Measurements from ENCODE around the gene CMTM8. TPM values are rescaled to one million over a fixed set of nuclear protein-coding genes. Genes with fewer than 3 reads are reported as not detected.

Gene CMTM8
- total RNA-seq, 1 experiment from 2014 or later, result 28.5 TPM

GRCh38 chr3:32208447-32208846 lies 30.0 kb upstream of the CMTM8 start:
- Histone ChIP-seq H3K36me3 (ENCODE audit: control insufficient read depth, insufficient read depth, low read length) (no peaks in the 10 kb centered on the region), H3K9me3 (no peaks in the 10 kb centered on the region), H3K4me3 (ENCODE audit: low read depth, low read length) (no peak overlapping the region), H3K4me1 (peaks cover 14% of the 10 kb centered on the region), H3K27me3 (replicated peaks; ENCODE audit: control insufficient read depth, insufficient read depth, low read length) (no peaks in the 10 kb centered on the region)
- POLR2A ChIA-PET, result no interaction called here
- Mint-ChIP-seq H3K9me3 (ENCODE audit: unreplicated experiment) (no peaks in the 10 kb centered on the region), H3K4me1 (ENCODE audit: low read depth, unreplicated experiment) (peaks cover 9% of the 10 kb centered on the region), H3K27me3 (ENCODE audit: insufficient read depth, unreplicated experiment) (no peaks in the 10 kb centered on the region), H3K4me3 (ENCODE audit: unreplicated experiment) (no peak overlapping the region), H3K27ac (ENCODE audit: unreplicated experiment) (no peak overlapping the region), H3K36me3 (ENCODE audit: insufficient read depth, unreplicated experiment) (no peaks in the 10 kb centered on the region)
- no TSS peak for BruUV-seq (replicated peaks)
- CTCF ChIA-PET, result no interaction called here
- intact Hi-C loops (cut with micrococcal nuclease; ENCODE audit: unreplicated experiment), result no loop called here
- TF ChIP-seq CTCF (IDR thresholded peaks at IDR 0.05; ENCODE audit: insufficient read depth in 1 of 2, low read depth in 1 of 2, low read length in 1 of 2, severe bottlenecking in 1 of 2, unreplicated experiment in 1 of 2), result no peak
- DNase-seq, result no peak

GRCh38 chr3:32215185-32215584 lies 23.3 kb upstream of the CMTM8 start:
- BruUV-seq (replicated peaks), result no TSS peak
- Mint-ChIP-seq H3K9me3 (ENCODE audit: unreplicated experiment) (no peaks in the 10 kb centered on the region), H3K36me3 (ENCODE audit: insufficient read depth, unreplicated experiment) (no peaks in the 10 kb centered on the region), H3K4me3 (ENCODE audit: unreplicated experiment) (no peak overlapping the region), H3K27me3 (ENCODE audit: insufficient read depth, unreplicated experiment) (no peaks in the 10 kb centered on the region), H3K4me1 (ENCODE audit: low read depth, unreplicated experiment) (peaks cover 7% of the 10 kb centered on the region), H3K27ac (ENCODE audit: unreplicated experiment) (no peak overlapping the region)
- Histone ChIP-seq H3K9me3 (no peaks in the 10 kb centered on the region), H3K27me3 (replicated peaks; ENCODE audit: control insufficient read depth, insufficient read depth, low read length) (no peaks in the 10 kb centered on the region), H3K4me3 (ENCODE audit: low read depth, low read length) (no peak overlapping the region), H3K4me1 (peaks cover 28% of the 10 kb centered on the region), H3K36me3 (ENCODE audit: control insufficient read depth, insufficient read depth, low read length) (no peaks in the 10 kb centered on the region)
- intact Hi-C loops (cut with micrococcal nuclease; ENCODE audit: unreplicated experiment), result no loop called here
- no peak for TF ChIP-seq CTCF (IDR thresholded peaks at IDR 0.05; ENCODE audit: insufficient read depth in 1 of 2, low read depth in 1 of 2, low read length in 1 of 2, severe bottlenecking in 1 of 2, unreplicated experiment in 1 of 2)
- ChIA-PET POLR2A (no interaction called here), CTCF (no interaction called here)
- no peak for DNase-seq

GRCh38 chr3:32216172-32216783 lies 22.2 kb upstream of the CMTM8 start:
- CTCF ChIA-PET, result interaction anchor here (1.3 kb wide), 1 partner anchor 30 kb away, joined by 3 read pairs; no protein-coding TSS in a partner anchor
- no peaks in the 10 kb centered on the region for H3K9me3 ChIP-seq
- peaks cover 28% of the 10 kb centered on the region for H3K4me1 ChIP-seq
- Mint-ChIP-seq H3K4me1 (ENCODE audit: low read depth, unreplicated experiment) (peaks cover 7% of the 10 kb centered on the region), H3K4me3 (ENCODE audit: unreplicated experiment) (peak overlapping the region; percentile 71), H3K27me3 (ENCODE audit: insufficient read depth, unreplicated experiment) (no peaks in the 10 kb centered on the region), H3K9me3 (ENCODE audit: unreplicated experiment) (no peaks in the 10 kb centered on the region), H3K36me3 (ENCODE audit: insufficient read depth, unreplicated experiment) (no peaks in the 10 kb centered on the region), H3K27ac (ENCODE audit: unreplicated experiment) (peak overlapping the region; percentile 91)
- POLR2A ChIA-PET, result no interaction called here
- H3K27me3 ChIP-seq (replicated peaks; ENCODE audit: control insufficient read depth, insufficient read depth, low read length), result no peaks in the 10 kb centered on the region
- intact Hi-C loops (cut with micrococcal nuclease; ENCODE audit: unreplicated experiment), result loop anchor here (1.0 to 2.0 kb wide), 3 partner anchors 22 to 38 kb away; partner anchors contain the start of gene CMTM8
- no TSS peak for BruUV-seq (replicated peaks)
- no peak overlapping the region for H3K4me3 ChIP-seq (ENCODE audit: low read depth, low read length)
- no peak for TF ChIP-seq CTCF (IDR thresholded peaks at IDR 0.05; ENCODE audit: insufficient read depth in 1 of 2, low read depth in 1 of 2, low read length in 1 of 2, severe bottlenecking in 1 of 2, unreplicated experiment in 1 of 2)
- DNase-seq, result peak; percentile 90
- H3K36me3 ChIP-seq (ENCODE audit: control insufficient read depth, insufficient read depth, low read length), result no peaks in the 10 kb centered on the region
